Effector CD4-positive, alpha-beta T cell (primary cell): Measurements from ENCODE around the gene SCGB1A1.

ENCODE experiments used
- DNase-seq: peaks from one replicate; pipeline ENCODE4 v3.0.0-alpha.2; 2020

Gene SCGB1A1

DNA sequence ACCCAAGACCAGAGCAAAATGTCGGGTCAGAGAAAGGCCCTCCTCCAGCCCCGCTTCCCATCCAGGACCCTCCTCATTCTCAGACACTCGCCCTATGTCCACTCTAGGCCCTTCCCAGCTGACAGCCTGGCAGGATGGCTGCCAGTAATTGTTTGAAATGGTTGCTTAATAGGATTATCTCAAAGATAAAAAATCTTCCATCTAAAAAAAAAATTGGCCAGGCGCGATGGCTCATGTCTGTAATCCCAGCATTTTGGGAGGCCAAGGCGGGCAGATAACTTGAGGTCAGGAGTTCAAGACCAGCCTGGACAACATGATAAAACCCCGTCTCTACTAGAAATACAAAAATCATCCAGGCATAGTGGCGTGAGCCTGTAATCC, 32.4 kb downstream of the SCGB1A1 start:
- no peak for DNase-seq

DNA sequence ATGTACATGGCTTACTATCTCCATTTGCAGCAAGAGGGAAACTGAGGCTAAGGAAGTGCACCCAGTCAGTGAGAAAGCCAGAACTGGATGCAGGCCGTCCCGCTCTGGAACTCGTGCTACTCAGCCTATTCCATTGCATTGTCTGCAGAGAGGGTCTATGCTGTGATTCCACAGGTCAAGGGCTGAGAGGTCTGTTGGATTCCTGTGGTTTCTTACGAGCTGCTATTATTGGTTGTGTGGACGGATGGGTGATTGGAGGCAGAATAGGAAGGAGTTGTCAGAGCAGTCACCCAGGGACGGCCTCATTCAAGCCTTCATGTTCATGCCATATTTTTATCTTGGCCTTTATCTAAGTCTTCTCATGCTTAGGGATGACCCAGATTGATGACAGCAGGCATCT, 33.4 kb downstream of the SCGB1A1 start:
- no peak for DNase-seq

DNA sequence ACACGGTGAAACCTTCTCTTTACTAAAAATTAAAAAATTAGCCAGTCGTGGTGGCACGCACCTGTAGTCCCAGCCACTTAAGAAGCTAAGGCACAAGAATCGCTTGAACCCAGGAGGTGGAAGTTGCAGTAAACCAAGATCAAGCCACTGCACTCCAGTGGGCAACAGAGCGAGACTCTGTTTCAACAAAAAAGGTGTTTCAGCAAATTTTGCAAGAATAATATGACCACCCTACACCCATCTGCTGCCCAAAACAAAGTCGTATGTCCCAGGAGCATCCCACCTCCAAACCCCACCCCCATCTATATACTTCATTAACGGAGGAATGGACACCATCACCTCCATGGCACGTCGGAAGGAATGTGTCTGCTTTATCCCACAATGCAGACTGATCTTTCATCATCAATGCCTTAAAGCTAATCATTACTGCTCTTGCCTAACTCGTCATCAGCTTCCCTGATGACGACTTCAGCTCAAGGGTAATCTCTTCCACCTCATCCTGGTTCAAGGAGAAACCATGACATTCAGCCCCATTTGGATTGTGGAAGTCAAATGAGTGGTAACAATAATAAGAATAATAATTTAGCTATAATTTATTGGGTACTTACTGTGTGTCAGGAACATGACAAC, 34.1 kb downstream of the SCGB1A1 start:
- DNase-seq = no peak

DNA sequence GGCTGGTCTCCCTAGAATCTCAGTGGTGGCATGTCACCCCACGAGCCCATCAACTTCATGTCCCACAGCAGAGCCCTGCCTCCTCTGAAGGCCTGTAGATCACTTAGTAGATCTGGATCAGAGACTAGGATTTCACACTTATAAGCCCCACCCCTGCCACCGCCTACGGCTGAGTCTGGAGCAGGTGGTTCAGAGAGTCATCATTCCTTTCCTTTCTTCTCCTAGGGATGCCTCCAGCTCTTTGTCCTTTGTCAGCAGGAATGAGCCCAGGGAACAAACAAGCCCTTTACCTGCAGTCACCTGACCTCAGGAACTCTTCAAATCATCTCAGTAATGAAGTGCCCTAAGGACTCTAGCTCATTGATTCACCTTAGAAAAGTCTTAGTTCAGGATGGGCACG, 37.8 kb downstream of the SCGB1A1 start:
- DNase-seq = no peak

DNA sequence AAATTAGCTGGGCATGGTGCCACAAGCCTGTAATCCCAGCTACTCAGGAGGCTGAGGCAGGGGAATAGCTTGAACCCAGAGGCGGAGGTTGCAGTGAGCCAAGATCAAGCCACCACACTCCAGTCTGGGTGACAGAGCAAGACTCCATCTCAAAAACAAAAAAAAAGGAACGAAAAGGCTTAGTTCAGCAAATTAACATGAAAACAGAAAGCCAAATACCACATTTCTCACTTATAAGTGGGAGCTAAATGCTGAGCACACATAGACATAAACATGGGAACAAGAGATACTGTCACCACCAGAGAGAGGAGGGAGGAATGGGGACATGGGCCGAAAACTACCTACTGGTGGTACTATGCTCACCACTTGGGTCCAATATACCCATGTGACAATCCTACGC, 38.6 kb downstream of the SCGB1A1 start:
- no peak for DNase-seq

DNA sequence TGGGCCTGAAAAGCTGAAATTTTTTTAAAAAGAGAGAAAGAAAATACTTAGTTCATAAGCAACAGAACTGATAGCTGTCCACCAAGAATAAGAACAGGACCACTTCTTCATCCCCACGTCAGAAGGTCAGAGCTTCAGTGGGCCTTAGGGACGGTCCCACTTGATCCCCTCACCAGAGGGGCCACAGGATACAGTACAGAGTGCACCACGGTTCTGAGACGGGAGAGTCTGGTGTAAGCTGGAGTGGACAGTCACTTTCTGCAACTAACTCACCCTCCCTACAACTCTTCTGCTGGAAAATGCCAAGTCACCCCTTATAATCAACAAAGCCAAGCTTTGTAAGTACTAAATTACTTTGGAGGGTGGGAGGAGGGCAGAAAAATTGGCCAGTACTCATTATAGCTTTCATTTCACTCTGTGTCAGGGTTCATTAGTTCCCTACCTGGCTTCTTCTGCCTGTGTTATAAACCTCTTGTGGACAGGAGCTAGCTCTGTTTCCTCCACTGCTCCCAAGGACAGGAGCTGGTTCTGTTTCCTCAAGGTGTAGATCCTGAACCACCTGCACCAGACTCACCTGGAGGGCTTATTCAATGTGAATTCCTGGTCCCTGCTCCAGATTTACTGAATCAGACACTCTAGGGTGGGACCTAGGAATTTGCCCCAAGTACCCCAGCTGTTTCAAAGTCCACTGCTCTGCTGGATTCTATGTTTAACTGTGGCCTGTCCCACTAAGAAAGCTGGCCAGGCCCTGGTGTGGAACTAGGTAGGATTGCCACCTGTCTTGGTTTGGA, 39.6 kb downstream of the SCGB1A1 start:
- no peak for DNase-seq

DNA sequence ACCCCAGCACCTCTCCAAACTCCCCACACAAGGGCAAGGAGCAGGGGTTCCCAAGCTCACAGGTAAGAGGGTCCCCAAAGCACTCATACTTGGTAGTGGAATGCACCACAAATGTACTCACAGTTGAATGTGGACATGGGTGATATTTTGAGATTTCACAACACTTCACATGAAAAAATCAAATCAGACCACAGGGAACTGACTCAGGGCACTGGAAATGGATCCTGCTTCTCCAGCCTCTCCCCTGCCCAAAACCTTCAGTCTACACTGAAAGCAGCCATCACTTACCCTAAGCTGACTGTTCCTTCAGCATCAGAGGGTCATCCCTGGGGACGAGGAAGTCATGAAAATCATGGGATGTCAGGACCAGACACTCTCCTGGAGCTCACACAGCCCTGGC, 40.2 kb downstream of the SCGB1A1 start:
- no peak for DNase-seq

DNA sequence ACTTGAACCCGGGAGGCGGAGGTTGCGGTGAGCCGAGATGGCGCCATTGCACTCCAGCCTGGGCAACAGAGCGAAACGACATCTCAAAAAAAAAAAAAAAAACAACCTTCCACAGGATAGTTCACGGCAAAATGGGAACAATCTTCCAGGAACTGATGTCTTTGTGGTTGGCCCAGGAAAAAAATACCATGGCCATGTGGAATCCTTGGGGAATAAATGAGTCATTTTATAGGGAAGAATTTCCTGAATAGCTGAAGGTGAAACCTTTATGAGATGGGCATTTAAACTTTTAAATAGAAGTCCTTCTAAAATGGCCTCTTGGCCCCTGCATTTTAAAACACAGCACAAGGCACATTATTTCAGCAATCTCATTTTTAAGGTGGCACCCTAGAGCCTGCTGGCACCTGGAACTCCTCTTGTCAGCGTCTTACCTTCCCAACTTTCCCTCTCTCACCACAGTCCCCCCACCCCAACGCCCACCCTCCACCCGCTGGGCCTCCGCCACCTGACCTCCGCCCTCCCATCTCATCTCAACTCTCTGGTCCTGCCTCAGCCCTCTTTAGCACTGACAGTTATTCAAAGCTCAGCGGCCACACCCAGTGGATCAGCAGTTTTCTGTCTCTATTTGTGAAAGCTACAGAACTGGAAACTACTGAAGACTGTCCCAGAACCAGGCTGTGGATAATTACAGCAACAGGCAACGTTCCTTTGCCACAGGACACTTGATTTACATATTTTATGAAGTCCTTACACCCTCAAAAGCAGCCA, 43.1 kb downstream of the SCGB1A1 start:
- no peak for DNase-seq

DNA sequence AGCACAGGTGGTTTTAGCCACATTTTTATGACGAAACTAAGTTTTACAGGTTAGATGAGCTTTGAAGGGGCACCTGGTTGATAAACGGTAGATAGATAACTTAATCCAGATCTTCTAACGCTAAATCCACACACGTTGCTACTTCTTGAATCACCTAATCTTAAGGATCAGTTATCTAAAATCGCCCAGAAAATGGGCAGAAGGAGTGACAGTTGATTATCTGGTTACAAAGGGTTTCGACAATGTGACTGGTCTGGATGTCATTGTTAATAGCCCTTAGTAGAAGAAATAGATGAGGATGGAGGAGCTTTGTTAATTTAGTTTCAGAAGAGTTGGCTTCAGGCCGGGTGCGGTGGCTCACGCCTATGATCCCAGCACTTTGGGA, 43.7 kb downstream of the SCGB1A1 start:
- no peak for DNase-seq

DNA sequence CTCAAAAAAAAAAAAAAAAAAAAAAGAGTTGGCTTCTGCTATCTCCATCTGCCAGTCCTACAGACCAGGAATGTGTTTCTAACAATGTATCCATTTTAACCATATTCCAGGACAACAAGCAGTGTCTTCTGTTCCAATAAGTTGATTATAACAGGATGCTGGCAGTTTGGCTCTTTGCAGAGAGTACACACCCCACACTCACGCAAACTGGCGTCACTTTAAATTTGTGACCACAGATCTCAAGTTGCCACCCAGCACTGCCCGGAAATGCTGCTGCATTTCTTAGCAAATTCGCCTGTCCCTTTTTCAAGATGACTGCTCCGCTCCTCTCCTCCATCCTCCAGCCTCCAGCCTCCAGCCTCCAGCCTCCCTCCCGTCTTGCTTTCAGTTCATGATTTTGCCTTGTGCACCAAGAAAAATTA, 44.3 kb downstream of the SCGB1A1 start:
- no peak for DNase-seq

DNA sequence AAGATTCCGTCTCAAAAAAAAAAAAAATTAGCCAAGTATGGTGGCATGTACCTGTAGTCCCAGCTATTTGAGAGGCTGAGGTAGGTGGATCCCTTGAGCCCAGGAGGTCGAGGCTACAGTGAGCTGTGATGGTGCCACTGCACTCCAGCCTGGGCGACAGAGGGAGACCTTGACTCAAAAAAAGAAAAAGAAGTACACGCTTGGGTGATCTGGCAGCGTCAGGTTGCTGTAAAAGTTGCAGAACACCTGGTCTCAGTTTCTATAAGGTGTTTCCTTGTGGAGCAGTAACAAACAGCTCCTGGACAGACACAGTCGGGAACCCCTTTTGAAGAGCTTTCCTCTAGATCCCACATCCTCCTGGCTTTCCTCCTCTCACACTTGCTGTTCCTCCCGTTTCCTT, 45.8 kb downstream of the SCGB1A1 start:
- DNase-seq = no peak

DNA sequence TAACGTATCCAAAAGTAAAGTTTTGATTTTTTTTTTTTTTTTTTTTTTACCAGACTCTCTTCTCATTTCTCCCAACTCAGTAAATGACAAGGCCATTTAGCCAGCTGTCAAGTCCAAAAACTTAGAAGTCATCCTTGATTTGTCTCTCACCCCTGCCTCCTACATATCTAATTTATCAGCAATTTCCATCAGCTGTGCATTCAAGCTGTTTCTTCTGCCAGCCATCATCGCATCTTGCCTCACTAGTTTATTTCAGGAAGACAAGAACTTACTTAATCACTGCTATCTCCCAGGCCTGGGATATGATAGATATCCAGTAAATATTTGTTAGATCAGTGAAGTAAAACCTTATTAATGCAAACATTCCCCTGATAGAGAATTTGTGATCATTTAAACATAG, 47.6 kb downstream of the SCGB1A1 start:
- no peak for DNase-seq

DNA sequence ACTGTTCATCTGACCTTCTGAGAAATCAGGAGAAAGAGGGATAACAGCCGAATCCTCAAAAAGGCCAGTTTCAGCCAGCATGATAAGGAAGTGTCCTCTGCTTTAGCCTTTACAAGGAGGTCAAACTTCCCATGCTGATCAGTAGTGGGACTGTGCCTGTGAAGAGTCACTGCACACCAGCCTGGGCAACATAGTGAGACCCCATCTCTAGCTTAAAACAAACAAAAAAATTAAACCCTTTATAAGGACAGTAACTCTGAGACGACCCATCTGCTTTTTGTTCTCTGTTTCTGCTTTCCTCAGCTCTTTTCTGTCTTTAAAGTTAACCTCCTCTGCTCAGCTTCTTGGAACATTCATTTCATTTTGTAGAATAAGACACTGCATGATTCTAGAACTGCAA, 49.7 kb downstream of the SCGB1A1 start:
- no peak for DNase-seq

DNA sequence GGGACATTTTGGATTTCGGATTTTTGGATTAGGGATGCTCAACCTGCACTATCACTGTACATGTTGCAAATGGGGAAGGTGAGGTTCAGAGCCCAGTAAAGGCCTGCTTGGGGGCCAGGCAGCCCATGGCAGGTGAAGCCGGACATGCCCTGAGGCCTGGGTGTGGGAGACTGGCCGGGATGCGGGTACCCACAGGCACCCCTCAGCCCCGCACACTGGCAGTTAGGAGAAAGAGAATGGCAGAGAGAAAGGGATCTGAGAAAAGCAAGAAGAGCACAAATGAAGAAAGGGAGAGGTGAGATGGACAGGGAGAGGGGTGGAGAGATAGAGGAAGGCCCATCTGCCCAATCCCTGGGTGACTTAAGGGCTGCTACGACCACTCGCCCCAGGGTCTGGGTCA, 52.8 kb downstream of the SCGB1A1 start:
- DNase-seq = no peak

DNA sequence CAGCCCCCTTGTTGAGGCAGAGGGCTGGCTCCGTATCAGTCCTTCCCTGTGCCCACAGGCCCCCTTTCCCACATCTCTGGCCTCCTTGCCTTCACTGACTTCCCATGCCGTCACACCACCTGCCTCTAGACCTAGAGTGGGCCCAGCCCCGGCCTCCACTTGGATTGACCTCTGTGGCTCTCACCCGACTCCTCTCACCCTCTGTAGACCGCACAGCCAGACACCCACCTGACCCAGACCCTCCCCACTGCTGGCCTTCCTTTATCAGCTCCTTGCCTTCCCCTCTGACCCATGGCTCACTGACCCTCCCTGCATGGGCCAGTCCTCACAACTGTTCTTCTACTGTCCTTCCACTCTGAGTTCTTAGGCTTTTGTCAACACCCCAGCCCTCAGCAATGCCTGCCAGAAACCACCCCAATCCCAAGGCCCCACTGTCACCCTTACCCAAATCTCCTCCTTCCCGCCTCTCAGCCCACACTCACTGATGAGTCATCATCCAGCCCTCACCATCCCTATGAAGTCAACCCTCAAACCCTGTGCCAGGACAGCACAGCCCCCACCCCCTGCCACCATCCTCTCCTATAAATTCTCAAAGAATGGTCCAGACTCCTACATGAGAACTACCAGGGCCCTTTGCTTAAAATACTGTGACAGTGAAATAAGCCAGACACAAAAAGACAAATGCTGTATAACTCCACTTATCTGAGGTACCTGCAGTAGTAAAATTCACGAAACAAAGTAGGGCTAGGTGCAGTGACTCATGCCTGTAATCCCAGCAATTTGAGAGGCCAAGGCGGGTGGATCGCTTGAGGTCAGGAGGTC, 53.4 kb downstream of the SCGB1A1 start:
- DNase-seq = no peak
